H1 (cell line): Measurements from ENCODE around the gene RHOB. TPM values are rescaled to one million over a fixed set of nuclear protein-coding genes. Genes with fewer than 3 reads are reported as not detected.

Source experiments
- HDAC2 ChIP-seq, 2 experiments: fragments of 300-600 bp in 1 of 2; sonication (generic) in 1 of 2; IDR thresholded peaks; 2 replicates each; pipeline ENCODE4 v1.6.1; 2011 to 2012; ENCODE audit warnings: low read depth in 2 of 2, low read length in 2 of 2, mild to moderate bottlenecking in 2 of 2, moderate library complexity in 2 of 2, borderline replicate concordance in 1 of 2, inconsistent platforms in 1 of 2
- JUN ChIP-seq: IDR thresholded peaks from 2 replicates; pipeline ENCODE4 v1.6.1; 2011; ENCODE audit warnings: low read depth, mild to moderate bottlenecking, improper control_type of control experiment, low read length
- KDM1A ChIP-seq: fragments of 200-600, 300-600 bp; sonication (generic); IDR thresholded peaks from 2 replicates; pipeline ENCODE4 v1.7.1; 2016; ENCODE audit warnings: mild to moderate bottlenecking, low read length, borderline replicate concordance
- NANOG ChIP-seq: IDR thresholded peaks from 2 replicates; pipeline ENCODE4 v1.6.1; 2011; ENCODE audit warnings: low read length, low read depth, mild to moderate bottlenecking, inconsistent platforms; ENCODE audit not compliant: insufficient read depth, poor library complexity, severe bottlenecking
- NRF1 ChIP-seq: IDR thresholded peaks from 2 replicates; pipeline ENCODE4 v1.6.1; 2011; ENCODE audit warnings: mild to moderate bottlenecking, low read depth, low read length, improper control_type of control experiment
- RFX5 ChIP-seq: IDR thresholded peaks from 2 replicates; pipeline ENCODE4 v1.6.1; 2011; ENCODE audit warnings: low read depth, low read length, improper control_type of control experiment, borderline replicate concordance
- SIX5 ChIP-seq: IDR thresholded peaks from 2 replicates; pipeline ENCODE4 v1.6.1; 2011; ENCODE audit warnings: mild to moderate bottlenecking, low read depth, low read length
- polyA plus RNA-seq, 7 experiments: library from polyadenylated mRNA; depleted of rRNA in 3 of 7; stranded (reverse) in 5 of 7; unstranded in 2 of 7; fragments of >200 nt in 5 of 7; fragments of 200-250 nt in 2 of 7; gene quantifications; 1 replicate in 5 of 7; 2 replicates in 1 of 7; 4 replicates in 1 of 7; pipeline versions ENCODE4 v1.2.1 to v1.2.3, GENCODE V29; 2011 to 2013; ENCODE audit warnings: missing spikeins in 2 of 7, mixed read lengths in 2 of 7
- total RNA-seq: library from RNA; stranded (reverse); fragmentation: NEBNext Ultra II Directional; extraction: Animal tissue kit (Norgen Biotek cat#: 25700); gene quantifications from 2 replicates; pipeline ENCODE4 v1.2.1, GENCODE V29; 2021
- TF ChIP-seq, protein P1 (sequence below): fragments of 300-600 bp; sonication (generic); IDR thresholded peaks from 2 replicates; pipeline ENCODE4 v1.7.1; 2012; ENCODE audit warnings: low read length, moderate library complexity, mild to moderate bottlenecking, inconsistent platforms; ENCODE audit not compliant: insufficient replicate concordance

RHOB gene
- total and polyA plus RNA-seq, 2 of the 8 experiments (the other 6 are each of a cell fraction or from before 2014, with no cell fraction given): 9.3 to 9.5 TPM

DNA sequence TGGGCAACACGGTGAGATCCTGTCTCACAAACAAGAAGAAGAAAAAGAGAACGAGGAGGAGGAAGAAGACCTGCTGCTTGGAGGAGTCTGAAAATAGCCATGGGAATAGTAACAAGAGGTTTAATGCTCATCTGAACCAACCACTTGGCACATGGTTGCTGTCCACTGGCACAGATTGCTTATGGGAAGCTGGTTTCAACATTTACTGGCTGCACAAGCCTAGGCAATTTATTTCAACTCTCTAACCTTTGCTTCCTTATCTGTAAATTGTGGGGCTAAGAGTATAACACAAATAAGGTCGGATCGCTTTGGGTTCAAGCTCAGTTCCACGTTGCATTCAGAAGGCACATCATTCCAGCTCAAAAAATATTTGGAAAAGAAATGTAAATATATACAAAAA lies 14.2 kb upstream of the RHOB start (continued):
- TF ChIP-seq, protein P1, sequence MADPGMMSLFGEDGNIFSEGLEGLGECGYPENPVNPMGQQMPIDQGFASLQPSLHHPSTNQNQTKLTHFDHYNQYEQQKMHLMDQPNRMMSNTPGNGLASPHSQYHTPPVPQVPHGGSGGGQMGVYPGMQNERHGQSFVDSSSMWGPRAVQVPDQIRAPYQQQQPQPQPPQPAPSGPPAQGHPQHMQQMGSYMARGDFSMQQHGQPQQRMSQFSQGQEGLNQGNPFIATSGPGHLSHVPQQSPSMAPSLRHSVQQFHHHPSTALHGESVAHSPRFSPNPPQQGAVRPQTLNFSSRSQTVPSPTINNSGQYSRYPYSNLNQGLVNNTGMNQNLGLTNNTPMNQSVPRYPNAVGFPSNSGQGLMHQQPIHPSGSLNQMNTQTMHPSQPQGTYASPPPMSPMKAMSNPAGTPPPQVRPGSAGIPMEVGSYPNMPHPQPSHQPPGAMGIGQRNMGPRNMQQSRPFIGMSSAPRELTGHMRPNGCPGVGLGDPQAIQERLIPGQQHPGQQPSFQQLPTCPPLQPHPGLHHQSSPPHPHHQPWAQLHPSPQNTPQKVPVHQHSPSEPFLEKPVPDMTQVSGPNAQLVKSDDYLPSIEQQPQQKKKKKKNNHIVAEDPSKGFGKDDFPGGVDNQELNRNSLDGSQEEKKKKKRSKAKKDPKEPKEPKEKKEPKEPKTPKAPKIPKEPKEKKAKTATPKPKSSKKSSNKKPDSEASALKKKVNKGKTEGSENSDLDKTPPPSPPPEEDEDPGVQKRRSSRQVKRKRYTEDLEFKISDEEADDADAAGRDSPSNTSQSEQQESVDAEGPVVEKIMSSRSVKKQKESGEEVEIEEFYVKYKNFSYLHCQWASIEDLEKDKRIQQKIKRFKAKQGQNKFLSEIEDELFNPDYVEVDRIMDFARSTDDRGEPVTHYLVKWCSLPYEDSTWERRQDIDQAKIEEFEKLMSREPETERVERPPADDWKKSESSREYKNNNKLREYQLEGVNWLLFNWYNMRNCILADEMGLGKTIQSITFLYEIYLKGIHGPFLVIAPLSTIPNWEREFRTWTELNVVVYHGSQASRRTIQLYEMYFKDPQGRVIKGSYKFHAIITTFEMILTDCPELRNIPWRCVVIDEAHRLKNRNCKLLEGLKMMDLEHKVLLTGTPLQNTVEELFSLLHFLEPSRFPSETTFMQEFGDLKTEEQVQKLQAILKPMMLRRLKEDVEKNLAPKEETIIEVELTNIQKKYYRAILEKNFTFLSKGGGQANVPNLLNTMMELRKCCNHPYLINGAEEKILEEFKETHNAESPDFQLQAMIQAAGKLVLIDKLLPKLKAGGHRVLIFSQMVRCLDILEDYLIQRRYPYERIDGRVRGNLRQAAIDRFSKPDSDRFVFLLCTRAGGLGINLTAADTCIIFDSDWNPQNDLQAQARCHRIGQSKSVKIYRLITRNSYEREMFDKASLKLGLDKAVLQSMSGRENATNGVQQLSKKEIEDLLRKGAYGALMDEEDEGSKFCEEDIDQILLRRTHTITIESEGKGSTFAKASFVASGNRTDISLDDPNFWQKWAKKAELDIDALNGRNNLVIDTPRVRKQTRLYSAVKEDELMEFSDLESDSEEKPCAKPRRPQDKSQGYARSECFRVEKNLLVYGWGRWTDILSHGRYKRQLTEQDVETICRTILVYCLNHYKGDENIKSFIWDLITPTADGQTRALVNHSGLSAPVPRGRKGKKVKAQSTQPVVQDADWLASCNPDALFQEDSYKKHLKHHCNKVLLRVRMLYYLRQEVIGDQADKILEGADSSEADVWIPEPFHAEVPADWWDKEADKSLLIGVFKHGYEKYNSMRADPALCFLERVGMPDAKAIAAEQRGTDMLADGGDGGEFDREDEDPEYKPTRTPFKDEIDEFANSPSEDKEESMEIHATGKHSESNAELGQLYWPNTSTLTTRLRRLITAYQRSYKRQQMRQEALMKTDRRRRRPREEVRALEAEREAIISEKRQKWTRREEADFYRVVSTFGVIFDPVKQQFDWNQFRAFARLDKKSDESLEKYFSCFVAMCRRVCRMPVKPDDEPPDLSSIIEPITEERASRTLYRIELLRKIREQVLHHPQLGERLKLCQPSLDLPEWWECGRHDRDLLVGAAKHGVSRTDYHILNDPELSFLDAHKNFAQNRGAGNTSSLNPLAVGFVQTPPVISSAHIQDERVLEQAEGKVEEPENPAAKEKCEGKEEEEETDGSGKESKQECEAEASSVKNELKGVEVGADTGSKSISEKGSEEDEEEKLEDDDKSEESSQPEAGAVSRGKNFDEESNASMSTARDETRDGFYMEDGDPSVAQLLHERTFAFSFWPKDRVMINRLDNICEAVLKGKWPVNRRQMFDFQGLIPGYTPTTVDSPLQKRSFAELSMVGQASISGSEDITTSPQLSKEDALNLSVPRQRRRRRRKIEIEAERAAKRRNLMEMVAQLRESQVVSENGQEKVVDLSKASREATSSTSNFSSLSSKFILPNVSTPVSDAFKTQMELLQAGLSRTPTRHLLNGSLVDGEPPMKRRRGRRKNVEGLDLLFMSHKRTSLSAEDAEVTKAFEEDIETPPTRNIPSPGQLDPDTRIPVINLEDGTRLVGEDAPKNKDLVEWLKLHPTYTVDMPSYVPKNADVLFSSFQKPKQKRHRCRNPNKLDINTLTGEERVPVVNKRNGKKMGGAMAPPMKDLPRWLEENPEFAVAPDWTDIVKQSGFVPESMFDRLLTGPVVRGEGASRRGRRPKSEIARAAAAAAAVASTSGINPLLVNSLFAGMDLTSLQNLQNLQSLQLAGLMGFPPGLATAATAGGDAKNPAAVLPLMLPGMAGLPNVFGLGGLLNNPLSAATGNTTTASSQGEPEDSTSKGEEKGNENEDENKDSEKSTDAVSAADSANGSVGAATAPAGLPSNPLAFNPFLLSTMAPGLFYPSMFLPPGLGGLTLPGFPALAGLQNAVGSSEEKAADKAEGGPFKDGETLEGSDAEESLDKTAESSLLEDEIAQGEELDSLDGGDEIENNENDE: no peak
- TF ChIP-seq JUN: no peak
- no peak for TF ChIP-seq RFX5
- no peak for TF ChIP-seq NRF1
- TF ChIP-seq HDAC2 (IDR thresholded peaks at IDR 0.05; ENCODE audit: borderline replicate concordance in 1 of 2, low read depth in 2 of 2, low read length in 2 of 2): no peak
- TF ChIP-seq SIX5: no peak
- TF ChIP-seq NANOG: no peak
- TF ChIP-seq KDM1A: no peak
